H9 (cell line): ENCODE results near the gene LAMP1. TPM values are rescaled to one million over a fixed set of nuclear protein-coding genes. Genes with fewer than 3 reads are reported as not detected.

Experiments
- DNase-seq: peaks from one replicate; pipeline ENCODE4 v3.0.0-alpha.2; 2017
- H2AFZ ChIP-seq: one replicate; pipeline ENCODE4 v1.6.1; 2013; ENCODE audit warnings: mild to moderate bottlenecking, low read length, control low read depth, moderate library complexity
- H2AK5ac ChIP-seq: 2 replicates; pipeline ENCODE4 v1.6.1; 2013; ENCODE audit warnings: low read length, control low read depth, mixed read lengths; ENCODE audit not compliant: insufficient read length
- H2BK120ac ChIP-seq: one replicate; pipeline ENCODE4 v1.6.1; 2013; ENCODE audit warnings: low read depth, mild to moderate bottlenecking, low read length, control low read depth, inconsistent platforms; ENCODE audit not compliant: poor library complexity, severe bottlenecking
- H2BK12ac ChIP-seq: 2 replicates; pipeline ENCODE4 v1.6.1; 2013; ENCODE audit warnings: low read length, control low read depth, mixed read lengths, low read depth; ENCODE audit not compliant: insufficient read length
- H2BK15ac ChIP-seq: 2 replicates; pipeline ENCODE4 v1.6.1; 2013; ENCODE audit warnings: low read depth, low read length, control low read depth
- H2BK20ac ChIP-seq: one replicate; pipeline ENCODE4 v1.6.1; 2013; ENCODE audit warnings: low read depth, mild to moderate bottlenecking, low read length, control low read depth, inconsistent platforms; ENCODE audit not compliant: poor library complexity, severe bottlenecking
- H2BK5ac ChIP-seq: 2 replicates; pipeline ENCODE4 v1.6.1; 2013; ENCODE audit warnings: low read length, control low read depth, mixed read lengths; ENCODE audit not compliant: insufficient read length
- H3K14ac ChIP-seq: 2 replicates; pipeline ENCODE4 v1.6.1; 2013; ENCODE audit warnings: low read length, control low read depth; ENCODE audit not compliant: insufficient read depth
- H3K18ac ChIP-seq: 2 replicates; pipeline ENCODE4 v1.6.1; 2013; ENCODE audit warnings: low read depth, mild to moderate bottlenecking, mixed read lengths, low read length, control low read depth; ENCODE audit not compliant: insufficient read length
- H3K23ac ChIP-seq: 2 replicates; pipeline ENCODE4 v1.6.1; 2013; ENCODE audit warnings: low read length, control low read depth, mixed read lengths, low read depth; ENCODE audit not compliant: insufficient read length
- H3K23me2 ChIP-seq: 2 replicates; pipeline ENCODE4 v1.6.1; 2013; ENCODE audit warnings: low read depth, mild to moderate bottlenecking, mixed read lengths, low read length, control low read depth; ENCODE audit not compliant: insufficient read length, poor library complexity, severe bottlenecking
- H3K27ac ChIP-seq: 2 replicates; pipeline ENCODE4 v1.5.1; 2013; ENCODE audit warnings: low read length, control low read depth, mixed read lengths, low read depth; ENCODE audit not compliant: insufficient read length
- H3K27me3 ChIP-seq: 2 replicates; pipeline ENCODE4 v1.6.1; 2013; ENCODE audit warnings: low read length, control low read depth, inconsistent platforms; ENCODE audit not compliant: insufficient read depth
- H3K4ac ChIP-seq: 2 replicates; pipeline ENCODE4 v1.6.1; 2013; ENCODE audit warnings: low read depth, mild to moderate bottlenecking, control low read depth, inconsistent platforms, low read length, moderate library complexity
- H3K4me1 ChIP-seq: 2 replicates; pipeline ENCODE4 v1.6.1; 2013; ENCODE audit warnings: low read length, control low read depth, inconsistent platforms; ENCODE audit not compliant: insufficient read depth
- H3K4me2 ChIP-seq: 2 replicates; pipeline ENCODE4 v1.6.1; 2013; ENCODE audit warnings: low read length, control low read depth, mixed read lengths; ENCODE audit not compliant: insufficient read length, insufficient read depth
- H3K56ac ChIP-seq: 2 replicates; pipeline ENCODE4 v1.6.1; 2013; ENCODE audit warnings: low read depth, mild to moderate bottlenecking, mixed read lengths, low read length, control low read depth; ENCODE audit not compliant: insufficient read length
- H3K79me1 ChIP-seq: 2 replicates; pipeline ENCODE4 v1.6.1; 2013; ENCODE audit warnings: low read depth, mild to moderate bottlenecking, moderate library complexity, low read length, control low read depth, inconsistent platforms; ENCODE audit not compliant: insufficient read depth, poor library complexity, severe bottlenecking
- H3K79me2 ChIP-seq: 2 replicates; pipeline ENCODE4 v1.6.1; 2013; ENCODE audit warnings: low read length, control low read depth, inconsistent platforms; ENCODE audit not compliant: insufficient read depth
- H3K9ac ChIP-seq: 2 replicates; pipeline ENCODE4 v1.6.1; 2013; ENCODE audit warnings: low read length, control low read depth, mixed read lengths; ENCODE audit not compliant: insufficient read length; ENCODE audit errors: extremely low read depth
- H3K9me3 ChIP-seq: one replicate; pipeline ENCODE4 v1.6.1; 2013; ENCODE audit warnings: low read depth, low read length, inconsistent platforms; ENCODE audit not compliant: control insufficient read depth
- H3T11ph ChIP-seq: one replicate; pipeline ENCODE4 v1.6.1; 2013; ENCODE audit warnings: mild to moderate bottlenecking, low read length, control low read depth, inconsistent platforms
- H4K20me1 ChIP-seq: one replicate; pipeline ENCODE4 v1.6.1; 2013; ENCODE audit not compliant: control insufficient read depth, insufficient read length, insufficient read depth
- H4K5ac ChIP-seq: 2 replicates; pipeline ENCODE4 v1.6.1; 2013; ENCODE audit warnings: low read depth, mild to moderate bottlenecking, mixed read lengths, low read length, control low read depth; ENCODE audit not compliant: insufficient read length
- H4K8ac ChIP-seq: replicated peaks from 2 replicates; pipeline ENCODE4 v1.6.1; 2013; ENCODE audit warnings: low read length, control low read depth, mixed read lengths, low read depth; ENCODE audit not compliant: insufficient read length
- H4K91ac ChIP-seq: 2 replicates; pipeline ENCODE4 v1.6.1; 2013; ENCODE audit warnings: low read depth, mild to moderate bottlenecking, moderate library complexity, mixed read lengths, low read length, control low read depth; ENCODE audit not compliant: insufficient read length
- H3K27ac Mint-ChIP-seq, 3 experiments: 2 replicates in 2 of 3; 3 replicates in 1 of 3; pipeline ENCODE4 v1.8.0; 2020 to 2021; ENCODE audit warnings: mixed read lengths in 3 of 3, mild to moderate bottlenecking in 1 of 3, moderate library complexity in 1 of 3
- H3K27me3 Mint-ChIP-seq: 2 replicates; pipeline ENCODE4 v1.8.0; 2021; ENCODE audit warnings: low read depth, mild to moderate bottlenecking, moderate library complexity, mixed read lengths
- H3K36me3 Mint-ChIP-seq, 3 experiments: 2 replicates in 2 of 3; 3 replicates in 1 of 3; pipeline ENCODE4 v1.8.0; 2020 to 2021; ENCODE audit warnings: low read depth in 3 of 3, mixed read lengths in 3 of 3; ENCODE audit not compliant: insufficient read depth in 1 of 3
- H3K4me1 Mint-ChIP-seq, 2 experiments: 2 replicates each; pipeline ENCODE4 v1.8.0; 2020; ENCODE audit warnings: mixed read lengths in 2 of 2
- H3K4me3 Mint-ChIP-seq, 2 experiments: 2 replicates in 1 of 2; 3 replicates in 1 of 2; pipeline ENCODE4 v1.8.0; 2020 to 2021; ENCODE audit warnings: mild to moderate bottlenecking in 2 of 2, mixed read lengths in 2 of 2, moderate library complexity in 1 of 2
- H3K9me3 Mint-ChIP-seq, 2 experiments: 2 replicates in 1 of 2; 3 replicates in 1 of 2; pipeline ENCODE4 v1.8.0; 2020; ENCODE audit warnings: mild to moderate bottlenecking in 2 of 2, mixed read lengths in 2 of 2, moderate library complexity in 1 of 2
- WGBS: extraction: QIAGEN DNeasy Blood & Tissue Kit; methylation state at CpG from one replicate; pipeline ENCODE4 v1.1.7; 2013; ENCODE audit warnings: missing lambda C conversion rate, low lambda C conversion rate, mixed read lengths; ENCODE audit not compliant: insufficient read length; ENCODE audit errors: extremely low coverage; 5-methylcytosine and 5-hydroxymethylcytosine counted together
- total RNA-seq: library from RNA; stranded (reverse); gene quantifications from 2 replicates; pipeline ENCODE4 v1.2.1, GENCODE V29; 2021
- TF ChIP-seq, protein P1 (sequence below): fragments of 200-600 bp; sonication (generic); conservative IDR thresholded peaks from 3 replicates; pipeline ENCODE4 v1.8.0; 2021; ENCODE audit warnings: antibody characterized with exemption, mild to moderate bottlenecking

The LAMP1 gene
- total RNA-seq, 1 experiment from 2014 or later: 131 TPM

DNA sequence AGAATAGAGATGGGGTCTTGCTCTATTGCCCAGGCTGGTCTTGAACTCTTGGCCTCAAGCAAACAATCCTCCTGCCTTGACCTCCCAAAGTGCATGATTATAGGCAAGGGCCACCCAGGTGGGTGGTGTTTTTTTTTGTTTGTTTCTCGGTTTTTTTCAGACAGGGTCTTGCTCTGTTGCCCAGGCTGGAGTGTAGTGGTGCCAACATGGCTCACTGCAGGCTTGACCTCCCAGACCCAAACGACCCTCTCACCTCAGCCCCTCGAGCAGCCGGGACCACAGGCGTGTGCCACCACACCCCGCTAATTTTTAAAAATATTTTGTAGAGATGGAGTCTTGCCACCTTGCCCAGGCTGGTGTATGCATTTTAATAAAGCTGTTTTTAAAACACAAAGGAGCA is 52.0 kb downstream of the LAMP1 start:
- no peaks in the 10 kb centered on the region for H3K23me2 ChIP-seq
- no peak overlapping the region for H3K9ac ChIP-seq
- no peaks in the 10 kb centered on the region for H3K79me1 ChIP-seq
- H2BK120ac ChIP-seq: no peak overlapping the region
- no peak overlapping the region for H3K27ac ChIP-seq
- no peak overlapping the region for H2AFZ ChIP-seq
- no peaks in the 10 kb centered on the region for H3K4me1 ChIP-seq
- Mint-ChIP-seq H3K36me3 (peaks cover 51 to 65% (median 64%) of the 10 kb centered on the region in 3 experiments), H3K9me3 (peaks cover 5 to 6% of the 10 kb centered on the region in 2 experiments; a peak in 4 of 5 replicates), H3K27me3 (no peaks in the 10 kb centered on the region), H3K4me3 (no peak overlapping the region), H3K4me1 (no peaks in the 10 kb centered on the region; a peak in 1 of 4 replicates), H3K27ac (no peak overlapping the region)
- H3K9me3 ChIP-seq: no peaks in the 10 kb centered on the region
- H3K4ac ChIP-seq: no peak overlapping the region
- no peak overlapping the region for H3K14ac ChIP-seq
- no CpG with 5 or more reads among the region's 6 CpGs for WGBS
- H4K20me1 ChIP-seq: no peaks in the 10 kb centered on the region
- H3K79me2 ChIP-seq: no peaks in the 10 kb centered on the region
- no peak for DNase-seq
- no peak overlapping the region for H3K18ac ChIP-seq
- H2AK5ac ChIP-seq: no peak overlapping the region
- H4K91ac ChIP-seq: no peak overlapping the region
- no peak overlapping the region for H3K4me2 ChIP-seq
- H2BK15ac ChIP-seq: no peak overlapping the region
- H3K56ac ChIP-seq: no peak overlapping the region
- H4K5ac ChIP-seq: no peak overlapping the region
- H4K8ac ChIP-seq: no peak overlapping the region
- TF ChIP-seq, protein P1, sequence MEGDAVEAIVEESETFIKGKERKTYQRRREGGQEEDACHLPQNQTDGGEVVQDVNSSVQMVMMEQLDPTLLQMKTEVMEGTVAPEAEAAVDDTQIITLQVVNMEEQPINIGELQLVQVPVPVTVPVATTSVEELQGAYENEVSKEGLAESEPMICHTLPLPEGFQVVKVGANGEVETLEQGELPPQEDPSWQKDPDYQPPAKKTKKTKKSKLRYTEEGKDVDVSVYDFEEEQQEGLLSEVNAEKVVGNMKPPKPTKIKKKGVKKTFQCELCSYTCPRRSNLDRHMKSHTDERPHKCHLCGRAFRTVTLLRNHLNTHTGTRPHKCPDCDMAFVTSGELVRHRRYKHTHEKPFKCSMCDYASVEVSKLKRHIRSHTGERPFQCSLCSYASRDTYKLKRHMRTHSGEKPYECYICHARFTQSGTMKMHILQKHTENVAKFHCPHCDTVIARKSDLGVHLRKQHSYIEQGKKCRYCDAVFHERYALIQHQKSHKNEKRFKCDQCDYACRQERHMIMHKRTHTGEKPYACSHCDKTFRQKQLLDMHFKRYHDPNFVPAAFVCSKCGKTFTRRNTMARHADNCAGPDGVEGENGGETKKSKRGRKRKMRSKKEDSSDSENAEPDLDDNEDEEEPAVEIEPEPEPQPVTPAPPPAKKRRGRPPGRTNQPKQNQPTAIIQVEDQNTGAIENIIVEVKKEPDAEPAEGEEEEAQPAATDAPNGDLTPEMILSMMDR: no peak
- no peak overlapping the region for H2BK5ac ChIP-seq
- H2BK12ac ChIP-seq: no peak overlapping the region
- H2BK20ac ChIP-seq: no peak overlapping the region
- no peak overlapping the region for H3T11ph ChIP-seq
- no peak overlapping the region for H3K23ac ChIP-seq
- no peaks in the 10 kb centered on the region for H3K27me3 ChIP-seq
